H9 (cell line): Measurements from ENCODE around the gene MAPK4. TPM values are rescaled to one million over a fixed set of nuclear protein-coding genes. Genes with fewer than 3 reads are reported as not detected.

Experiments used
- DNase-seq: peaks from one replicate; pipeline ENCODE4 v3.0.0-alpha.2; 2017
- H2AFZ ChIP-seq: one replicate; pipeline ENCODE4 v1.6.1; 2013; ENCODE audit warnings: mild to moderate bottlenecking, low read length, control low read depth, moderate library complexity
- H2AK5ac ChIP-seq: 2 replicates; pipeline ENCODE4 v1.6.1; 2013; ENCODE audit warnings: low read length, control low read depth, mixed read lengths; ENCODE audit not compliant: insufficient read length
- H2BK120ac ChIP-seq: one replicate; pipeline ENCODE4 v1.6.1; 2013; ENCODE audit warnings: low read depth, mild to moderate bottlenecking, low read length, control low read depth, inconsistent platforms; ENCODE audit not compliant: poor library complexity, severe bottlenecking
- H2BK12ac ChIP-seq: 2 replicates; pipeline ENCODE4 v1.6.1; 2013; ENCODE audit warnings: low read length, control low read depth, mixed read lengths, low read depth; ENCODE audit not compliant: insufficient read length
- H2BK15ac ChIP-seq: 2 replicates; pipeline ENCODE4 v1.6.1; 2013; ENCODE audit warnings: low read depth, low read length, control low read depth
- H2BK20ac ChIP-seq: one replicate; pipeline ENCODE4 v1.6.1; 2013; ENCODE audit warnings: low read depth, mild to moderate bottlenecking, low read length, control low read depth, inconsistent platforms; ENCODE audit not compliant: poor library complexity, severe bottlenecking
- H2BK5ac ChIP-seq: 2 replicates; pipeline ENCODE4 v1.6.1; 2013; ENCODE audit warnings: low read length, control low read depth, mixed read lengths; ENCODE audit not compliant: insufficient read length
- H3K14ac ChIP-seq: 2 replicates; pipeline ENCODE4 v1.6.1; 2013; ENCODE audit warnings: low read length, control low read depth; ENCODE audit not compliant: insufficient read depth
- H3K18ac ChIP-seq: 2 replicates; pipeline ENCODE4 v1.6.1; 2013; ENCODE audit warnings: low read depth, mild to moderate bottlenecking, mixed read lengths, low read length, control low read depth; ENCODE audit not compliant: insufficient read length
- H3K23ac ChIP-seq: 2 replicates; pipeline ENCODE4 v1.6.1; 2013; ENCODE audit warnings: low read length, control low read depth, mixed read lengths, low read depth; ENCODE audit not compliant: insufficient read length
- H3K23me2 ChIP-seq: 2 replicates; pipeline ENCODE4 v1.6.1; 2013; ENCODE audit warnings: low read depth, mild to moderate bottlenecking, mixed read lengths, low read length, control low read depth; ENCODE audit not compliant: insufficient read length, poor library complexity, severe bottlenecking
- H3K27ac ChIP-seq: 2 replicates; pipeline ENCODE4 v1.5.1; 2013; ENCODE audit warnings: low read length, control low read depth, mixed read lengths, low read depth; ENCODE audit not compliant: insufficient read length
- H3K27me3 ChIP-seq: 2 replicates; pipeline ENCODE4 v1.6.1; 2013; ENCODE audit warnings: low read length, control low read depth, inconsistent platforms; ENCODE audit not compliant: insufficient read depth
- H3K4ac ChIP-seq: 2 replicates; pipeline ENCODE4 v1.6.1; 2013; ENCODE audit warnings: low read depth, mild to moderate bottlenecking, control low read depth, inconsistent platforms, low read length, moderate library complexity
- H3K4me1 ChIP-seq: 2 replicates; pipeline ENCODE4 v1.6.1; 2013; ENCODE audit warnings: low read length, control low read depth, inconsistent platforms; ENCODE audit not compliant: insufficient read depth
- H3K4me2 ChIP-seq: 2 replicates; pipeline ENCODE4 v1.6.1; 2013; ENCODE audit warnings: low read length, control low read depth, mixed read lengths; ENCODE audit not compliant: insufficient read length, insufficient read depth
- H3K56ac ChIP-seq: 2 replicates; pipeline ENCODE4 v1.6.1; 2013; ENCODE audit warnings: low read depth, mild to moderate bottlenecking, mixed read lengths, low read length, control low read depth; ENCODE audit not compliant: insufficient read length
- H3K79me1 ChIP-seq: 2 replicates; pipeline ENCODE4 v1.6.1; 2013; ENCODE audit warnings: low read depth, mild to moderate bottlenecking, moderate library complexity, low read length, control low read depth, inconsistent platforms; ENCODE audit not compliant: insufficient read depth, poor library complexity, severe bottlenecking
- H3K79me2 ChIP-seq: 2 replicates; pipeline ENCODE4 v1.6.1; 2013; ENCODE audit warnings: low read length, control low read depth, inconsistent platforms; ENCODE audit not compliant: insufficient read depth
- H3K9ac ChIP-seq: 2 replicates; pipeline ENCODE4 v1.6.1; 2013; ENCODE audit warnings: low read length, control low read depth, mixed read lengths; ENCODE audit not compliant: insufficient read length; ENCODE audit errors: extremely low read depth
- H3K9me3 ChIP-seq: one replicate; pipeline ENCODE4 v1.6.1; 2013; ENCODE audit warnings: low read depth, low read length, inconsistent platforms; ENCODE audit not compliant: control insufficient read depth
- H3T11ph ChIP-seq: one replicate; pipeline ENCODE4 v1.6.1; 2013; ENCODE audit warnings: mild to moderate bottlenecking, low read length, control low read depth, inconsistent platforms
- H4K20me1 ChIP-seq: one replicate; pipeline ENCODE4 v1.6.1; 2013; ENCODE audit not compliant: control insufficient read depth, insufficient read length, insufficient read depth
- H4K5ac ChIP-seq: 2 replicates; pipeline ENCODE4 v1.6.1; 2013; ENCODE audit warnings: low read depth, mild to moderate bottlenecking, mixed read lengths, low read length, control low read depth; ENCODE audit not compliant: insufficient read length
- H4K8ac ChIP-seq: replicated peaks from 2 replicates; pipeline ENCODE4 v1.6.1; 2013; ENCODE audit warnings: low read length, control low read depth, mixed read lengths, low read depth; ENCODE audit not compliant: insufficient read length
- H4K91ac ChIP-seq: 2 replicates; pipeline ENCODE4 v1.6.1; 2013; ENCODE audit warnings: low read depth, mild to moderate bottlenecking, moderate library complexity, mixed read lengths, low read length, control low read depth; ENCODE audit not compliant: insufficient read length
- H3K27ac Mint-ChIP-seq, 3 experiments: 2 replicates in 2 of 3; 3 replicates in 1 of 3; pipeline ENCODE4 v1.8.0; 2020 to 2021; ENCODE audit warnings: mixed read lengths in 3 of 3, mild to moderate bottlenecking in 1 of 3, moderate library complexity in 1 of 3
- H3K27me3 Mint-ChIP-seq: 2 replicates; pipeline ENCODE4 v1.8.0; 2021; ENCODE audit warnings: low read depth, mild to moderate bottlenecking, moderate library complexity, mixed read lengths
- H3K36me3 Mint-ChIP-seq, 3 experiments: 2 replicates in 2 of 3; 3 replicates in 1 of 3; pipeline ENCODE4 v1.8.0; 2020 to 2021; ENCODE audit warnings: low read depth in 3 of 3, mixed read lengths in 3 of 3; ENCODE audit not compliant: insufficient read depth in 1 of 3
- H3K4me1 Mint-ChIP-seq, 2 experiments: 2 replicates each; pipeline ENCODE4 v1.8.0; 2020; ENCODE audit warnings: mixed read lengths in 2 of 2
- H3K4me3 Mint-ChIP-seq, 2 experiments: 2 replicates in 1 of 2; 3 replicates in 1 of 2; pipeline ENCODE4 v1.8.0; 2020 to 2021; ENCODE audit warnings: mild to moderate bottlenecking in 2 of 2, mixed read lengths in 2 of 2, moderate library complexity in 1 of 2
- H3K9me3 Mint-ChIP-seq, 2 experiments: 2 replicates in 1 of 2; 3 replicates in 1 of 2; pipeline ENCODE4 v1.8.0; 2020; ENCODE audit warnings: mild to moderate bottlenecking in 2 of 2, mixed read lengths in 2 of 2, moderate library complexity in 1 of 2
- CTCF ChIP-seq: fragments of 200-600 bp; sonication (generic); conservative IDR thresholded peaks from 3 replicates; pipeline ENCODE4 v1.8.0; 2021; ENCODE audit warnings: antibody characterized with exemption, mild to moderate bottlenecking
- WGBS: extraction: QIAGEN DNeasy Blood & Tissue Kit; methylation state at CpG from one replicate; pipeline ENCODE4 v1.1.7; 2013; ENCODE audit warnings: missing lambda C conversion rate, low lambda C conversion rate, mixed read lengths; ENCODE audit not compliant: insufficient read length; ENCODE audit errors: extremely low coverage; 5-methylcytosine and 5-hydroxymethylcytosine counted together
- total RNA-seq: library from RNA; stranded (reverse); gene quantifications from 2 replicates; pipeline ENCODE4 v1.2.1, GENCODE V29; 2021

The MAPK4 gene
- total RNA-seq, 1 experiment from 2014 or later, result 1.6 TPM

- H4K5ac ChIP-seq, result no peak overlapping the region
- no peaks in the 10 kb centered on the region for H4K20me1 ChIP-seq
- peaks cover 24% of the 10 kb centered on the region for H3K27me3 ChIP-seq
- H3K4ac ChIP-seq, result no peak overlapping the region
- no peak overlapping the region for H3K27ac ChIP-seq
- H3K36me3 Mint-ChIP-seq, result no peaks in the 10 kb centered on the region
- H3K18ac ChIP-seq, result no peak overlapping the region
- H2BK5ac ChIP-seq, result no peak overlapping the region
- no peak overlapping the region for H2AFZ ChIP-seq
- H2BK15ac ChIP-seq, result no peak overlapping the region
- H3T11ph ChIP-seq, result no peak overlapping the region
- no peaks in the 10 kb centered on the region for H3K79me1 ChIP-seq
- no peak overlapping the region for H3K56ac ChIP-seq
- H4K8ac ChIP-seq, result no peak overlapping the region
- peaks cover 59% of the 10 kb centered on the region for H3K27me3 Mint-ChIP-seq
- no peaks in the 10 kb centered on the region for H3K9me3 ChIP-seq
- H3K4me3 Mint-ChIP-seq, result no peak overlapping the region
- H2BK120ac ChIP-seq, result no peak overlapping the region
- whole genome bisulfite sequencing, result no CpG with 5 or more reads among the region's 3 CpGs
- H3K4me1 ChIP-seq, result no peaks in the 10 kb centered on the region
- H3K23ac ChIP-seq, result no peak overlapping the region
- DNase-seq, result no peak
- H3K27ac Mint-ChIP-seq, result no peak overlapping the region
- H2BK20ac ChIP-seq, result no peak overlapping the region
- H4K91ac ChIP-seq, result no peak overlapping the region
- no peaks in the 10 kb centered on the region; a peak in 1 of 5 replicates for H3K9me3 Mint-ChIP-seq
- H2BK12ac ChIP-seq, result no peak overlapping the region
- no peak overlapping the region for H3K4me2 ChIP-seq
- H3K14ac ChIP-seq, result no peak overlapping the region
- H3K79me2 ChIP-seq, result no peaks in the 10 kb centered on the region
- H3K4me1 Mint-ChIP-seq, result peaks cover 17 to 19% of the 10 kb centered on the region in 2 experiments
- H3K9ac ChIP-seq, result no peak overlapping the region
- peaks cover 13% of the 10 kb centered on the region for H3K23me2 ChIP-seq
- no peak overlapping the region for H2AK5ac ChIP-seq
- no peak for TF ChIP-seq CTCF
Observed at GRCh38 chr18:50562686-50563085, 2.8 kb downstream of the MAPK4 start.
